ENCODE data around the gene TJP2.

- TF ChIP-seq YY1 (IDR thresholded peaks at IDR 0.05; ENCODE audit: insufficient read depth, insufficient read length): no peak
- no peak for TF ChIP-seq ZNF274 (IDR thresholded peaks at IDR 0.05; ENCODE audit: low read depth, low read length)
- no peak for TF ChIP-seq SUZ12 (IDR thresholded peaks at IDR 0.05; ENCODE audit: extremely low read depth, insufficient read depth, insufficient read length)
Observed at GRCh38 chr9:69131682-69132081, 42.4 kb upstream of the TJP2 start.

Data from NT2/D1 (cell line).